ENCODE measurements around the gene YTHDC1.

Gene YTHDC1

DNA sequence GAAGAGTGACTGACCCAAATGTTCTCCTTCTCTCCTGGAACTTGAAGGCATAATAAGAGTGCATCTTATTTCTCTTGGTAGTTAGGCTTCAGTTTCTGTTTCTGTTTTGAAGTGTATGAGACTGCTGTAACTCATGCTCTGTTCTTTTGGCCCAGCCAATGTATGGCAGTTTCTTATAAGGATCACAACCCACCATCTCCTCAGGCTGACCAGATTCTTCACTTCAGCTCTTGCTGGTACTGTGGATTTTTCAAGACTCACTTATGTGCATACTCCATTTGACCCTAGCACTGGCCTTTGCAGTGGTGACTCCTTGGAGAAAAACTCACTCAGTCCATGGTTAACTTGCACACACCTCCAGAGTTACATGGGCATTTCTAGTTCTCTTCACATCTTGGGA, 9.6 kb upstream of the YTHDC1 start:
- in situ Hi-C loops (cut with HindIII; ENCODE audit: low sequenced_read_pairs): no loop called here

DNA sequence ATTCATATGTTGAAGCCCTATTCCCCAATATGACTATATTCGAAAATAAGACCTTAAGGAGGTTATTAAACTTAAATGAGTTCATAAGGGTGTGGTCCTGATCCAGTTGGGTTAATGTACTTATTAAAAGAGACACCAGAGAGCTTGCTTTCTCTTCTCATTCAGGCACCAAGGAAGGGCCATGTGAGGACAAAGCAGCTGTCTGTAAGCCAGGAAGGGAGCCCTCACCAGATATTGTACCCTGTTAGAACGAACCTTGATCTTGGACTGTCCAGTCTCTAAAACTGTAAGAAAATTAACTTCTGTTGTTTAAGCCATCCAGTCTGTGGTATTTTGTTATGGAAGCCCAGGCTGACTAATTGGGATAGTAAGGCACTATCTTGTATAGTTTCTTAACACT, 9.1 kb upstream of the YTHDC1 start:
- in situ Hi-C loops (cut with HindIII; ENCODE audit: low sequenced_read_pairs): no loop called here

DNA sequence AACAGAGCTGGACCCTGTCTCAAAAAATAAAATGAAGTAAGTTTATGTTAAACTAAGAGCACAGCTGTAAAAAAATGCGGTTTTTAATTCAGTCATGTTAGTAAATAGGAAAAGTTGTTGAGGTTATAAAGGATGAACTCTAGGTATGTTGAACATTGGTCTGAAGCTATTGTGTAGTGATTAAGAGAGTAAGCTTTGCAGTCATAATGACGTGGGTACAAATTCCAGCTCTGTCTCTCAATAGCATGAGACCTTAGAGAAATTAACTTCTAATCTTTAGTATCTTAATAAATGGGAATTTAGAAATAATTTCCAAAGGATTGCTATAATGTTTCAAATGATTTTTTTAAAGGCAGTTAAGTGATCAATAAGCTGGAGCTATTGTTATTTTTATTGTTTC, 2.9 kb upstream of the YTHDC1 start:
- in situ Hi-C loops (cut with HindIII; ENCODE audit: low sequenced_read_pairs): no loop called here

DNA sequence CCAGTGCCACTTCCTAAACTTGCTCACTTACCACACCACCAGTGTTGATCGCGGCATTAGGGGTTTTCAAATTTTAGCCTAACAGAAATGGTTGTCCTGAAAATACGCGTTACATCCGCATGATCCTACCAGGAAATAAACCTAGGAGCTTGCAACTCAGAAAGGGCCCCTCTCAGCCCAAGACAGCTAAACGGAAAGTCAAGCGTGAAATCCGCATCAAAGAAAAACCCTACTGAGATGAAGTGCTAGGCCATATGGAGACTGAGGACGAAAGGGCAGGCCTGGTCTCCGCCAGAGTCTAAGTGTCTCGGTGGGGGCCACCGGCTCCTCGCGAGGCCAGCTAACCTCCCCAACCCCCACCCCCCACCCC, 626 bp downstream of the YTHDC1 start:
- in situ Hi-C loops (cut with HindIII; ENCODE audit: low sequenced_read_pairs): no loop called here

DNA sequence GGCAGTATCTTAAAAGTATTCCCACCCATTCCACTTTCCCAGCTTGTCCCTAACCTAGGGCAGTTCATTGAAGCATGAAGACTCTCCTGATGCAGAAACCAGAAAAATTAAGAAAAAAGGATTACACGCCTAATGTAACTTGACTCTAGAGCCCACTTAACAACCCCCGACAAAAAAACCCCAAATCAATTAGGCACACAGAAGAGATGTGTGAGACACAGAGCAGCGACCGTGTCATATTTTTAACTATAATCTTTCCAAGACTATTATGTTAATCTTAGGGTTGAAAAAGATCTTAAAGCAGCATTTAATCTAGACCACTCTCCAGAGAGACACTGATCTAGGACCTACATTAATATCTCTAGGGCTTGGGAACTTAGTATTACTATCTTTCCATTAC, 1.3 kb downstream of the YTHDC1 start:
- in situ Hi-C loops (cut with HindIII; ENCODE audit: low sequenced_read_pairs): no loop called here

DNA sequence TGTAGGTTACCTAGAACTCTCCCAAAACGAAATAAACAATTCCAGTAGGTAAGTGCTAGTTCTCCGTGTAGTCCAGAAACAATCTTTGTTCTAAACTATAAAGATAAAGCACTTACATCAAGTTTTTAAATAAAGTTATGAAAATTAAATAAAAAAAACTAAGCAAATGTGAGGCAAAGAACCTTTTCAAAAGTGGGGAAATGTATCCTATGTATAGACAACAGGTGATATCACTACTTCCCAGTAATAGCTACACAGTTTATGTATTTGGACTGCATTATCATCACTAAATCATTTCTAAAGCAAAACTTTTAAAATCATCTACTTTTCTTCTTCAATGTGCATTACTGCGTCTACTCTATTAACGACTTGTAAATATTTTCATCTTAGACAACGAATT, 2.0 kb downstream of the YTHDC1 start:
- in situ Hi-C loops (cut with HindIII; ENCODE audit: low sequenced_read_pairs): no loop called here

DNA sequence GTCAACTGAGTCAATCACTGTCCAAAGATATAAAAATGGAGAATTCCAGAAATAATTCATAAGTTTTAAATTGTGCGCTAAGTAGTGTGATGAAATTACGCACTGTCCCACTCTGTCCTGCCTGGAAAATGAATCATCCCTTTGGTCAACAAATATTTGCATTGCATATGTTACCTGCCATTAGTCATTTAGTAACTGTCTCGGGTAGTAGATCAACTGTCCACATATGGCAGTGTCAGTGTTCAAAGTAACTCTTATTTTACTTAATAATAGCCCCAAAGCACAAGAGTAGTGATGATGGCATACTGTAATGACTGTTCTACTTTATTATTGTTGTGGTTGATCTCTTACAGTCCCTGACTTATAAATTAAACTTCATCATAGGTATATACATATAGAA, 3.4 kb downstream of the YTHDC1 start:
- in situ Hi-C loops (cut with HindIII; ENCODE audit: low sequenced_read_pairs): no loop called here

DNA sequence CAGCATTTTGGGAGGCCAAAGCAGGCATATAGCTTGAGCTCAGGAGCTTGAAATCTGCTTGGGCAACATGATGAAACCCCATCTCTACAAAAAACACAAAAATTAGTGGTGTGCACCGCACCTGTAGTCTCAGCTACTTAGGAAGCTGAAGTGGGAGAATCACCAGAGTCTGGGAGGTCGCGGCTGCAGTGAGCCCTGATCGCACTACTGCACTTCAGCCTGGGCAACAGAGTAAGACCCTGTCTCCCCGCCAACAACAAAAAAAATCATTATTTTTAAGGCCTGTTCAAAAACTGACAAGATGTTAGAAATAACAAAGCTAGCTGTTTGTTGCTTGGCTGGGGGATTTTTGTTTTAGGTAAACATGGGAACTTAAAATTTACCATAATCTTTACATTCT, 5.1 kb downstream of the YTHDC1 start:
- in situ Hi-C loops (cut with HindIII; ENCODE audit: low sequenced_read_pairs): no loop called here

DNA sequence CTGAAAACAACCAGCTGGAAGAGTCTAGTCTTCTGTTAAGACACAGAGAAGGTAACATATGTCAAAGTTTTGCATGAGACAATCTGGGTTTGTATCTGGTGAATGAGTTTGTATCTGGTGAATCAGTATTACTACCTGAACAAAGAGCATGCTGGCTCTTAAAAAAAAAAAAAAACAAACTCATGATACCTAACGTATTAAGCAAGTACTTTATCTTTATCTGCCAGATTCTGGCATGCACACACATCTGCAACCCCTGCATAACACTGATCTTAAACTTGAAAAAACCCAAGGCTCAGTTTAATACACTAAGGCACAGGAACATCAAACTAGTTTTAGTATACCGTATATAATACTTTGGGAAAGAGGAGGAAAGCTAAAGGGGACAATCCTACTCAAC, 5.8 kb downstream of the YTHDC1 start:
- in situ Hi-C loops (cut with HindIII; ENCODE audit: low sequenced_read_pairs): no loop called here

DNA sequence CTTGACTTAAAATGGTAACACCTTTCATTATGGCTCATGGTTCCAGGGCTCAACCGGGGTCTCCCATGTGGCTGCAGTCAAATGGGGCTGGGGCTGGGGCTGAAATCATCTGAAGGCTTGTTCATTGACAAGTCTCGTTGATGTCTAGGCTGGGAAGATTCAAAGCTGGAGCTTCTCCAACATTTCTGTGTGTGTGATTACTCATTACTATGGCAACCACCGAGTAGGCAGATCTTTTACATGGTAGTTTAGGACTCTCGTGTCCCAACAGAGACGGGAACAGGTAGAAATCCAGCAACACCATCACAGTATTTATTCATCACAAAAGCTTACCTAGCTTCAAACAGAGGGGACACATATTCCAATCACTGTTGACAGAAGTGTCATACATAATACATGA, 7.8 kb downstream of the YTHDC1 start:
- in situ Hi-C loops (cut with HindIII; ENCODE audit: low sequenced_read_pairs): no loop called here

DNA sequence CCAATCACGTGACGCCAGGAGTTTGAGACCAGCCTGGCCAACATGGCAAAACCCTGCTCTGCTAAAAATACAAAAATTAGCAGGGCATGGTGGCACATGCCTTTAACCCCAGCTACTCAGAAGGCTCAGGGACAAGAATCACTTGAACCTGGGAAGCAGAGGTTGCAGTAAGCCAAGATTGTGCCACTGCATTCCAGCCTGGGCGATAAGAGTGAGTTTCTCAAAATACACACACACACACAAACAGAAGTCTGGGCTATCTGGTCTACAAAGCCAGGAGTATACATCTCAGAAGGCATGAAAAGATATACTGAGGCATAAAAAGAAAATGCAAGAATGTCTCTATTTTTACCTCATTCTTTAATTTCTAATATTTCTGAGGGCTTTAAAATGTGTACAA, 11.3 kb downstream of the YTHDC1 start:
- in situ Hi-C loops (cut with HindIII; ENCODE audit: low sequenced_read_pairs): no loop called here

DNA sequence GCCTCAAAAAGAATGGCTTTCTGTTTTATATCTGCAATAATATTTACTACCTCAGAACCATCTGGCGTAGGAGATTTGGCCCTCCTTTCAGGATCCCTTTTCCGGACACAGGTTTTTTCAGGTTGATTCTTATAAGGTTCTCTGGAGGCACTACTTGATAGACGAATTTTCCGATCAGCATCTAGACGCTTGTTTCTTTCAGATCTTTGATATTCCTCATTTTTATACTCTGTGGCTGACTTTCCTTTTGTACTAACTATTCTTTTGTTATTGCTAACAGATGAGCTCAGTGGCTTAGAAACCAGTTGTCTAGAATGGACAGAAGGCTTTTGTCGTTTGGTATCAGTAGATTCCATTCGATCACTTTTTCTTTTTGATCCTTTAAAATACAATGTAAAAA, 12.4 kb downstream of the YTHDC1 start:
- in situ Hi-C loops (cut with HindIII; ENCODE audit: low sequenced_read_pairs): no loop called here

DNA sequence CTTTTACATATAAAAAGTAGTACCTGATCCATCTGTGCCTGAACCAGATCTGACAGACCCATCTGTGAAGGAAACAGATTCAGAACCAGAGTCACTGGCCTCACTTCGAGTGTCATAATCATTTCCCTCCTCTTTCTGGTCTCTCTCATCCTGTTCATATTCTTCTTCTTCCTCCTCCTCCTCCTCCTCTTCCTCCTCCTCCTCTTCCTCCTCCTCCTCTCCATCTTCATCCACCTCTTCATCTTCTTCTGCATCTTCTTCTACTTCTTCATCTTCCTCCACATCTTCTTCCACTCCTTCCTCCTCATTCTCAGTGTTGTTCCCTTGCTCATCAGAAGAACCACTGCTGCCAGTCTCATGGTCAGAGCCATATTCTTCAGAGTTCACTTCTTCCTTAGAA, 12.9 kb downstream of the YTHDC1 start:
- in situ Hi-C loops (cut with HindIII; ENCODE audit: low sequenced_read_pairs): no loop called here

DNA sequence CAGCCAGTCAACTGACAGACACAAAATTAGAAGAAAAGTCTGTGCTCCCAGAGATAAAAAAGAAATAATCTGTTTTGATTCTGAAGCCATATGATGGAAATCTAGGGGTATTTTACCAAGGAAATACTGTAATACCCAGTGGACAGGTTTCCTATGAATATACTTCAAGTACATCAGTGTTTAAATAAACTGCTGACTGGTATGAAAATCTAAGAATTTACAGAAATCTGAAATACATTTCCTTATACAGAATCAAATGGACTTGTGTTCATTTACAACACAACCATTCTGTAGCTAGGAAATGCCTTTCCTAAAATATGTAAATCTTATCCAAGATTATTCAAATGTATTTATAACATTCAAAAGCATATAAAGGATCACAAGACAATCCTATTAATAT, 13.4 kb downstream of the YTHDC1 start:
- in situ Hi-C loops (cut with HindIII; ENCODE audit: low sequenced_read_pairs): no loop called here

DNA sequence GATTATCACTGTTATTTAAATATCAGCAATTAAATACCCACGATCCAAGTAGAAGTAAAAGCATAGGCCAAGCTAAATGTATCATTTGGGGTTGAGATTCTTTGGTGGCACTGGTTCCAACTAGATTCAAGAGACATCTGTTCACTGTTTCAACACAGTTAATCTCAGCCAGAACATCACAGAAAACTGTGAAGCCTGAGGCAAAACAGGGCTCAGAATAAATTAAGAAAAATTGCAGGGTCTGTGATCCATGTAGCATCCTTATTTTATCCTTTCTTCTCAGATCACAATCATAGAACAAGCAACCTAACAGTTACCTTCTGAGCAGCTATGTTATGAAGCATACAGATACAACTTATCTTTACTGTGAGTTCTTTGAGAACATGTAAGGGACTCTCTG, 23.7 kb downstream of the YTHDC1 start:
- in situ Hi-C loops (cut with HindIII; ENCODE audit: low sequenced_read_pairs): no loop called here

DNA sequence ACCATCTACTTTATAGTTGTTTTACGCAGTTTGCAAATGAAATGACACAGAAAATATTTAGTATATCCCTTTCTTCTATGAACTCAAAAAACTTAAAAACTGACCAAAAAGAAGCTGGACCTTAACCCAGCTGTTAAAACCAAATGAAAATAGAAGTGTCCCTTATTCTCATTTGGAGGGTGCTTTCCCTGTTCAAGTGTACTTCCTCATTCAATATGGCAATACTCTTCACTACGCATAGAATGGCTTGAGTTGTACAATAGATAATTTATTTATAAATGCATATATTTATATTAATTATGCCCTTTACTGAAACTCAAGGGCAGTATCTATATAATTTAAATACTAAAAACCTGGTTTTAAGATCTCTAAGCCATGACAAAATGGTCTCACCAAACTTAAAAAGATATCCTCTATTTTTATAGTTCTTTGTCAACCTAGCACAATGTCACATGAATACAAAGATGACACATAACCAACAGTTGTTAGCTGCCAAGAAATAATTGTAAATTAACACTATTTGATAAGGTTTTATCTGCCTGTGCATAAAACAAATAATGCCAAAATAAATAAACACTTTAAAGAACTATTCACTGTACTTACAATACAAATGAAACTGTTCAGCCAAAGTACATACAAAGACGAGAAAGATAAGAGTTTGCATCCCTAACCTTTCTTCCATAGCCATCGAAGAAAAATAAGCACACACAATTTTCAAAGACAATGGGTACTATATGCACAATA, 25.2 kb downstream of the YTHDC1 start:
- in situ Hi-C loops (cut with HindIII; ENCODE audit: low sequenced_read_pairs): no loop called here

DNA sequence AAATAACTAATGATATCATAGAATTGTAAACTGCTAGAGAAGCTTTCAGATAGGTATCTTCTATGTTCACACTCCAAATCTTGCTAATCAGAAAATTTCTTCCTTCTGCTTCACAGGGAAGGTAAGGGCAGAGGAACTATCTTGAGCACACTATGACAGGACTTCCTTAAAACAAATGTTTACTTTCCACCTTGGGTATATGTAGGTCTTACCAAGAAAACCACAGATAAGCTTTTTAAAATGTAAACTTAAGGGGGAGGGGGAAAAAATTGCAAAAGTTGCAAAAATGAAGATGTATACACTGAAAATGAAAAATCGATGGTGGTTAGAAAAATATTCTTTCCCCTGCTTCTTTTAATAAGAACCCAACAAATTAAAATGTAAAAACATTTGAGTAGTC, 30.9 kb downstream of the YTHDC1 start:
- in situ Hi-C loops (cut with HindIII; ENCODE audit: low sequenced_read_pairs): no loop called here

DNA sequence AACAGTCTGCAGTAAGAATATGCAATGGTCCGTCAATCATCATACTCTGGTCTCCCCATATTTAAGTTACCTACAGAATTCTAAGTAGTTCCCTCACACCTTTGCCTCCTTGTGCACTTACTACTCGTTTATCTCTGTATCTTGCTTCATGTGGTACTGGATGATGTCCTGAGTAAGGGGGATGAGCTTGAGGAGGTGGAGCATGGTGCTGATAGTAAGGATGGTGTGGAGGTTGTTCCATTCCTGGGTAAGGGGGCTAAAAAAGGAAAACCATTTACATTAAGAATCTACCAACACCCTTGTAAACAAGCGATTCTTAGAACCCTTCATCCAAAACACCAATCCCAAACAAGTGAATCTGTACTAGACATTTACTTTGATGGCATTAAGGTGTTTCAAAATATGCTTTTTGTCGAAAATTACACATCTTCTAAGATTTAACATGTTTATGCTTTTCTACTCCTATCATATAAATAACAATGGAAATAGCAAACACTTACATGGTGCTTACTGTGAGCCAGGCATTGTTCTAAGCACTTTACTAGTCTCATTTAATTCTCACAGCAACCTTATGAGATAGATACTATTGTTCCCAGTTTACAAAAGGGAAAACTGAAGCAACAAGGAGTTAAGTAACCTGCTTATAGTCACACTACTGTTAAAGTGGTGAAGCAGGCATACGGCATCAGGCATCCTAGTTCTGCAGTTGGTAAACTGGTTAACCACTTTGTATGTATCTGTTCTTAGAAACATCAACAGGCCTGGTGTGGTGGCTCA, 33.5 kb downstream of the YTHDC1 start:
- in situ Hi-C loops (cut with HindIII; ENCODE audit: low sequenced_read_pairs): no loop called here

DNA sequence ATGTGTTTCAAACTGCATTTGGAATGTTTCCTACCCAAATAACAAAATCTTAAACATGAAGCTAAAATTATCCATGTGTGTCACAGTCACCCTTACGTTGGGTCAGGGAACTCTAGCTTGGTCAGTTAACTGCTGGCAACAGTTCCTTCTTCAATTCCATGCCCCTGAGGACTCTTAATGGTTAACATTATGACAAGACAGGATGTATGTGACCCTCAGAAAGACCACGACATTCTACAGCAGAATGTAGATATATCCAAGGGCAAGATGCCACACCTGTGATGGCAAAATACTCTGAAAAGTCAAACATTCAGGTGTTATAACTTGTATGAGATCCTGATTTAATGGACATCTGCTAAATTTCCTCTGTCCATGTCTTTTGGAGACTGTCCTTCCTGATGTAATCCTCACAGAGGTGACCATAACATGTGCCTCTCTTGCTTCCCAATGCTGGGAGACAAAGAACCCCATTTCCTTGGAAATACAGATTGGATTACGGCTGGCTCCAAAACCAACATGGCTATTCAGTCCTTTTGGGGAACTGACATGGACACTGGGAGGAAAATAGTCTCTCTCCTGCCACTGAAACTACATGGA, 39.1 kb downstream of the YTHDC1 start:
- in situ Hi-C loops (cut with HindIII; ENCODE audit: low sequenced_read_pairs): no loop called here

DNA sequence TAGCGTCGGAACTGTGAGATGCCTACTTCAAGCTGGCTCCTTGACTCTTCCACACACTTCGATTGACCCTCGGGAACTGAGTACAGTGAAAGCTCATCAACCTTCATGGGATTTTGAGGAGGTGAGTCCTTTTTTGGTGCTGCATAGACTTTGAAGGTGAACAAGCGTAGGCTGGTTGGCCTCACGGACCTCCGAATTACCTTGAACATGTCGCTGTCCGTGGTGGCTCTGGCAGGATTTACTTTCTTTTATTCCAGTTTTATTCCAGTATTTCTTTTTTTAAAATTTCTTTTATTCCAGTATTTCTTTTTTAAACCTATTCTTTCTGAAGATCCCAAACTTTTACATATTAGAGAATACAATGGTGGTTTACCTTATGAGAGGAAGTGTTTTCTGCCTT, 45.2 kb downstream of the YTHDC1 start:
- in situ Hi-C loops (cut with HindIII; ENCODE audit: low sequenced_read_pairs): no loop called here

DNA sequence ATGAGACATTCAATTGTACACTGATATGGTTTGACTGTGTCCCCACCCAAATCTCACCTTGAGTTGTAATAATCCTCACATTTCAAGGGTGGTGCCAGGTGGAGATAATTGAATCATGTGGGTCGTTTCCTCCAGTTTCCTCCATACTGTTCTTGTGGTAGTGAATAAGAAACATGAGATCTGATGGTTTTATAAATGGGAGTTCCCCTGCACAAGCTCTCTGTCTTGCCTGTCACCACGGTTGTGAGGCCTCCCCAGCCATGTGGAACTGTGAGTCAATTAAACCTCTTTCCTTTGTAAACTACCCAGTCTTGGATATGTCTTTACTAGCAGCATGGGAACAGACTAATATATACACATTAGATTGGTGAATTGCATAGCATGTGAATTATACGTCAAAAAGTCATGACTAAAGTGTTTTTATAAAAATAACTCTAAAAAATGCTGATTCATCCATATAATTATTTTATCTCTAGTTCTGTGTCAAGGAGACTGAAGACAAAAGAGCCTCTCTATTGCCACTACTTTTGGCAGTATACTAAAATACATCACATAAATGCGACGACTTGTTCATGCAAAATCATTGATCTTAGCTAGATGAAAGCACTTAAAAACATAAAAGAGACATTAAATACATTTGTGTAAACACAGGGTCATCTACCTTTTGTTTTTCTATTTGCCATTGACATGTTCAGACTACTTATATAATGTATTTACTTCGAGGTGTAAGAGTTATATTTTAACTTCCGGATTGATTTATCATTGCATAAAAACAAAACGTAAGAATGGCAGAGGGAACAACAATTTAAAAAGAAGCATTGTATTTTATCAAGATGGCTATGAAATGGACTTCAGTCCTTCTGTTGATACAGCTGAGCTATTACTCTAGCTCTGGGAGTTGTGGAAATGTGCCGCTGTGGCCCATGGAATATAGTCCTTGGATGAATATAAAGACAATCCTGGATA, 50.1 kb downstream of the YTHDC1 start:
- in situ Hi-C loops (cut with HindIII; ENCODE audit: low sequenced_read_pairs): no loop called here
